Measurements from ENCODE around the gene P3H3. TPM values are rescaled to one million over a fixed set of nuclear protein-coding genes. Genes with fewer than 3 reads are reported as not detected.
A peak's percentile ranks its signal among the peaks of the same experiment; 100 is the strongest.

P3H3 gene
- total RNA-seq, 2 experiments from 2014 or later = 1.9 to 2.0 TPM

DNA sequence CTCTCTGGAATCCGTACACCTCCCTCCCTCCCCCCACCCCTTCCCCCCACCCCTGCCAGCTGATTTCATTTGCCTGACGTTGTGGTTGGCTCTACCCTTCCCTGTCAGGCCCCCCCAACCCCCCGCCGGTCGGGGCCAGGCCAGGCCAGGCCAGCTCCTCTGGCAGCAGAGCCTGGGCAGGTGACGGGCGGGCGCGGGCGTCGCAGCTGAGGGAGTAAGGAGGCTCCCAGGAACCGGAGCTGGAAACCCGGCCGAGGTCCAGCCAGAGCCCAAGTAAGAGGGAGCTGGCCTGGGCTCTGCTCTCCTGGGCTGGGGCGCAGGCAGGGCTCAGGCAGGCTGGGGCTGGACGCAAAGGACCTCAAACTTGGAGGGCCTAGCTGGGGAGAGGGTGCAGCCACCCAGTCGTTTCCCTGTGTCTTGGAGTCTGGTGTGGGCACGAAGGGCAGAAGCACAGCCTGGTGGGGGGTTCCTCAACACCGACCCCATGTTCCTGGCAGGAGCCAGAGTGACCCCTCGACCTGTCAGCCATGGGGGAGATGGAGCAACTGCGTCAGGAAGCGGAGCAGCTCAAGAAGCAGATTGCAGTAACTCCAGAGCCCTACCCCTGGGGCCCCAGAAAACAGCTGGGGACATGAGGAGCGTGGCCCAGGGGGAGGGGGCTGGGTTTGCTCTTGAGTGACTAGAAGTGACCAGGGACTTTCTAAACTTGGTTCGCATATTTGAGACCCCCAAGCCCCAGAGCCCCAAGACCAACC is 12.7 kb downstream of the P3H3 start, which contains the start of gene GNB3:
Gene GNB3, plus strand, starts transcription at position 165 of the 755 bp plus-strand sequence. Its CDS starts 363 bp downstream, at position 528.
- no peak within 1 kb of the TSS for H3K27ac Mint-ChIP-seq
- no peak for DNase-seq
- peaks cover 2% of the 10 kb centered on the region for H3K36me3 Mint-ChIP-seq (ENCODE audit: low read depth)
- CTCF ChIA-PET = interaction anchor here (0.6 to 1.6 kb wide), 2 partner anchors 87 to 134 kb away, joined by 3 to 5 read pairs; no protein-coding TSS in a partner anchor
- H3K9me3 Mint-ChIP-seq = no peaks in the 10 kb centered on the region
- H3K27me3 Mint-ChIP-seq (ENCODE audit: low read depth) = no peaks in the 10 kb centered on the region
- H3K4me3 Mint-ChIP-seq = no peak within 1 kb of the TSS
- no peaks in the 10 kb centered on the region for H3K4me1 Mint-ChIP-seq (ENCODE audit: low read depth)
- intact Hi-C loops (cut with micrococcal nuclease) = no loop called here

- no peak for DNase-seq
- H3K4me3 Mint-ChIP-seq = no peak overlapping the region
- peaks cover 7% of the 10 kb centered on the region for H3K36me3 Mint-ChIP-seq (ENCODE audit: low read depth)
- H3K9me3 Mint-ChIP-seq = no peaks in the 10 kb centered on the region
- intact Hi-C loops (cut with micrococcal nuclease) = no loop called here
- H3K4me1 Mint-ChIP-seq (ENCODE audit: low read depth) = no peaks in the 10 kb centered on the region
- H3K27me3 Mint-ChIP-seq (ENCODE audit: low read depth) = no peaks in the 10 kb centered on the region
- CTCF ChIA-PET = interaction anchor here (0.6 to 1.8 kb wide), 3 partner anchors 8 to 211 kb away, joined by 3 to 5 read pairs (median 3); no protein-coding TSS in a partner anchor
- H3K27ac Mint-ChIP-seq = no peak overlapping the region
These were observed 13.9 kb downstream of the P3H3 start for GRCh38 chr12:6842075-6842474.

GRCh38 chr12:6843118-6843902 is 15.1 kb downstream of the P3H3 start:
- Mint-ChIP-seq H3K36me3 (ENCODE audit: low read depth) (peaks cover 16% of the 10 kb centered on the region), H3K27me3 (ENCODE audit: low read depth) (no peaks in the 10 kb centered on the region), H3K9me3 (no peaks in the 10 kb centered on the region), H3K4me1 (ENCODE audit: low read depth) (no peaks in the 10 kb centered on the region), H3K4me3 (no peak overlapping the region), H3K27ac (no peak overlapping the region)
- DNase-seq = no peak
- CTCF ChIA-PET = interaction anchor here (0.6 to 2.8 kb wide), 6 partner anchors 8 to 1395 kb away, joined by 3 to 24 read pairs (median 4); partner anchors contain the start of genes MLF2 and SPSB2
- intact Hi-C loops (cut with micrococcal nuclease) = no loop called here

GRCh38 chr12:6845395-6845794 is 17.2 kb downstream of the P3H3 start:
- no peaks in the 10 kb centered on the region for H3K27me3 Mint-ChIP-seq (ENCODE audit: low read depth)
- no peaks in the 10 kb centered on the region for H3K9me3 Mint-ChIP-seq
- no peak for DNase-seq
- H3K36me3 Mint-ChIP-seq (ENCODE audit: low read depth) = peaks cover 30% of the 10 kb centered on the region
- no peak overlapping the region for H3K27ac Mint-ChIP-seq
- no peak overlapping the region for H3K4me3 Mint-ChIP-seq
- intact Hi-C loops (cut with micrococcal nuclease) = no loop called here
- H3K4me1 Mint-ChIP-seq (ENCODE audit: low read depth) = peaks cover 13% of the 10 kb centered on the region
- CTCF ChIA-PET = interaction anchor here (1.2 to 2.8 kb wide), 2 partner anchors 10 to 21 kb away, joined by 3 to 24 read pairs; no protein-coding TSS in a partner anchor

DNA sequence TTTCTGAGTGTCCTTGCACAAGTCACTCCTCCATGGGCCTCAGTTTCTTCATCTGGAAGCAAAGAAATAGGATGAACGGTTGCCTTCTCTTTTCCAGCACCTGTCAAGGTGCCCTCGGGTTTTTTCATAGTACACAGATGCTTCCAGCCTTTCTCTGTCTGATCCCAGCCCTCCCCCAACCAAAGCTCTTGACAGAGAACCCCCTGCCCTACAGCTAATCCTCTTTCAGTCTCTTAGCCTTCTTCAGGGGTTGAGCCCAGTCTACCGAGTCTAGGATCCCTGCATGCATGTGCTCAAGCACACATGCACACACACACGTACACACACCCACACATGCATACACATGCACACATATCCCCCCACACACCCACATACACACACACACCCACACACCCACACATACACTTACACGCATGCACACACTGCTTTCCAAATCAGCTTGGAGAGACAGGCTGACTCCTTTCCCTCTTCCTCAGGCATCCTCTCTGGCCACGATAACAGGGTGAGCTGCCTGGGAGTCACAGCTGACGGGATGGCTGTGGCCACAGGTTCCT is 18.2 kb downstream of the P3H3 start:
- Mint-ChIP-seq H3K27me3 (ENCODE audit: low read depth) (no peaks in the 10 kb centered on the region), H3K4me1 (ENCODE audit: low read depth) (peaks cover 17% of the 10 kb centered on the region), H3K4me3 (no peak overlapping the region), H3K36me3 (ENCODE audit: low read depth) (peaks cover 34% of the 10 kb centered on the region), H3K27ac (no peak overlapping the region), H3K9me3 (no peaks in the 10 kb centered on the region)
- intact Hi-C loops (cut with micrococcal nuclease) = no loop called here
- DNase-seq = no peak
- CTCF ChIA-PET = interaction anchor here (0.5 to 0.6 kb wide), 2 partner anchors 288 to 358 kb away, joined by 3 to 5 read pairs; no protein-coding TSS in a partner anchor

DNA sequence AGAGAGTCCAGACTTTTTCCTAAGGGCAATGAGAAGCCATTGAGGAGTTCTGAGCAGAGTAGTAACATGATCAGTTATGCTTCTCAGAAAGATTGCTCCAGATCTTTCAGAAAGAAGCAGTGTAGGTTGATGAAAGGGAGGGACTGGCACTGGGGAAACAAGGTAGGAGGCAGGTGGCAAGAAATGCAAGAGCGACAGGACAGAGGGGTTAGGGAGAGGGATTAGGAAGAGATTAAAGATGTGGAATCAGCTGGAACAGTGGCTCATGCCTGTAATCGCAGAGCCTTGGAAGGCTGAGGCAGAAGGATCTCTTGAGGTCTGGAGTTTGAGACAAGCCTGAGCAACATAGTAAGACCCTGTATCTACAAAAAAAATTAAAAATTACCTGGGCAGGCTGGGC is 19.5 kb downstream of the P3H3 start:
- CTCF ChIA-PET = interaction anchor here (1.0 to 2.1 kb wide), 3 partner anchors 13 to 163 kb away, joined by 3 to 6 read pairs (median 4); partner anchors contain the start of gene SPSB2
- Mint-ChIP-seq H3K9me3 (no peaks in the 10 kb centered on the region), H3K4me1 (ENCODE audit: low read depth) (peaks cover 17% of the 10 kb centered on the region)

DNA sequence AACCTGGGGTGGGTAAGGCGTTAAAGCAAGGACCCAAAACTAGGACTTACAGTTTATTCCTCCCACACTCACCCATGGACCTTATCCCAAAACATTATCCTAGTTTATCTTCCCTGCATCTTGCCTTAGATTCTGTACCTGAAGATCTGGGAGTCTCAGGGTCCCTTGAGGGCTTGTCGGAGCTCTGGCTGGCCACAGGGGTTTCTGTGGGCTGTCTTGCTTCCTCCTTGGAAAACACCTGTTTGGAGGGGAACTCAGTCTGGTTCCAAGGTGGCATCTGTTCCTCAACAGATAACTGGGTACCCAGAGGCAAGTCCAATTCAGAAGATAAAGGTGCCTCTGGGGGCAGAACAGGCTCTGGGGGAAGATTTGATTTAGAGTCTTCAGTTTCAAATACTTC is 21.2 kb downstream of the P3H3 start:
- Mint-ChIP-seq H3K27me3 (ENCODE audit: low read depth) (no peaks in the 10 kb centered on the region), H3K4me3 (peak overlapping the region; percentile 86), H3K4me1 (ENCODE audit: low read depth) (peaks cover 31% of the 10 kb centered on the region), H3K9me3 (no peaks in the 10 kb centered on the region), H3K36me3 (ENCODE audit: low read depth) (peaks cover 36% of the 10 kb centered on the region), H3K27ac (no peak overlapping the region)
- intact Hi-C loops (cut with micrococcal nuclease) = no loop called here
- CTCF ChIA-PET = interaction anchor here (0.6 to 2.1 kb wide), 5 partner anchors 13 to 121 kb away, joined by 3 to 6 read pairs (median 3); partner anchors contain the start of genes MLF2 and SPSB2
- DNase-seq = no peak

More for the DNA sequence above, 19.5 kb downstream of the P3H3 start:
- no peak overlapping the region for H3K27ac Mint-ChIP-seq
- intact Hi-C loops (cut with micrococcal nuclease) = no loop called here
- no peak overlapping the region for H3K4me3 Mint-ChIP-seq
- no peaks in the 10 kb centered on the region for H3K27me3 Mint-ChIP-seq (ENCODE audit: low read depth)
- no peak for DNase-seq
- H3K36me3 Mint-ChIP-seq (ENCODE audit: low read depth) = peaks cover 34% of the 10 kb centered on the region

DNA sequence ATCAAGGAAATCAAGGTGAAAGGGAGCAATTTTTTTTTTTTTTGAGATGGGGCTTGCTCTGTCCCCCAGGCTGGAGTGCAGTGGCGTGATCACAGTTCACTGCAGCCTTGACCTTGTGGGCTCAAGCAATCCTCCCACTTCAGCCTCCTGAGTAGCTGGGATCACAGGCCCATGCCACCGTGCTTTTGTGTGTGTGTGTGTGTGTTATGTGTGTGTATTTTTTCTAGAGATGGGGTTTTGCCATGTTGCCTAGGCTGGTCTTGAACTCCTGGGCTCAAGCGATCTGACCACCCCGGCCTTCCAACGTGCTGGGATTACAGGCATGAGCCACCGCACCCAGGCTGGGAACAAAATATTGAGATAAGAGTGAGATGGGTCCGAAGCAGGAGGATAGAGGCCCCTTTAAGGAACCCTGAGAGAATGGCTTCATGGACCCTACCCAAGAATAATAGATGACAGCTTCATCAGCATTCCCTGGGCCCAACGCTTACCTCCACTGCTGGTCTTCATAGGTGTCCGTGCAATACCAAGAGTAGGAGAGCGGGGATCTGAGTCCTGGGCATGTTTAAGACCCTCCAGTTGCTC is 21.9 kb downstream of the P3H3 start:
- CTCF ChIA-PET = interaction anchor here (0.6 to 2.1 kb wide), 3 partner anchors 24 to 122 kb away, joined by 3 to 6 read pairs (median 3); no protein-coding TSS in a partner anchor
- intact Hi-C loops (cut with micrococcal nuclease) = loop anchor here (5.0 kb wide), 3 partner anchors 257 to 513 kb away; partner anchors contain the start of genes C1RL and VAMP1

DNA sequence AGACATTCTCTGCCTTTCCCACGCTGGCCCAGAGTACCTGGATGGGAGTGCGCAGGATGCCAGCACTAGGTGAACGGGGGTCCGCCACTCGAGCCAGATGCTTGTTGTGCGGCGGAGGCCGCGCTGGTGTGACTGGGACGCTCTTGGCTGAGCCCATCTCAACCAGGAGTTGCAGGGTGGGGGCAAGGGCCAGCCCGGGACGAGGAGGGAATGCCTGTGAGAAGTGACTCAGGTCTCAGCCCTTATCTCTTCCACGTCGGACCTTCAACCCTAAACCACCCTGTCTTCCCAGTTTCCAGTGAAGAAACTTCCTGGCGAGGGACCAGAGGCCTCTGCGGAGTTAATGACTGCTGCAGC is 22.6 kb downstream of the P3H3 start:
- DNase-seq = no peak
- CTCF ChIA-PET = interaction anchor here (0.5 to 4.0 kb wide), 7 partner anchors 15 to 368 kb away, joined by 3 to 19 read pairs (median 10); partner anchors contain the start of genes MLF2, SPSB2 and TPI1
- no peaks in the 10 kb centered on the region for H3K27me3 Mint-ChIP-seq (ENCODE audit: low read depth)
- peak overlapping the region; percentile 86 for H3K4me3 Mint-ChIP-seq
- no peaks in the 10 kb centered on the region for H3K9me3 Mint-ChIP-seq
- peak overlapping the region; percentile 93 for H3K27ac Mint-ChIP-seq
- H3K36me3 Mint-ChIP-seq (ENCODE audit: low read depth) = peaks cover 36% of the 10 kb centered on the region
- peaks cover 35% of the 10 kb centered on the region for H3K4me1 Mint-ChIP-seq (ENCODE audit: low read depth)
- intact Hi-C loops (cut with micrococcal nuclease) = loop anchor here (1.0 to 5.0 kb wide), 7 partner anchors 22 to 513 kb away; partner anchors contain the start of genes C1RL, LPCAT3, P3H3 and RNU7-1

More for the DNA sequence above, 21.9 kb downstream of the P3H3 start:
- no peaks in the 10 kb centered on the region for H3K9me3 Mint-ChIP-seq
- H3K27me3 Mint-ChIP-seq (ENCODE audit: low read depth) = no peaks in the 10 kb centered on the region
- peaks cover 36% of the 10 kb centered on the region for H3K36me3 Mint-ChIP-seq (ENCODE audit: low read depth)
- DNase-seq = no peak
- H3K4me3 Mint-ChIP-seq = peak overlapping the region; percentile 86
- H3K4me1 Mint-ChIP-seq (ENCODE audit: low read depth) = peaks cover 35% of the 10 kb centered on the region
- peak overlapping the region; percentile 78 for H3K27ac Mint-ChIP-seq

DNA sequence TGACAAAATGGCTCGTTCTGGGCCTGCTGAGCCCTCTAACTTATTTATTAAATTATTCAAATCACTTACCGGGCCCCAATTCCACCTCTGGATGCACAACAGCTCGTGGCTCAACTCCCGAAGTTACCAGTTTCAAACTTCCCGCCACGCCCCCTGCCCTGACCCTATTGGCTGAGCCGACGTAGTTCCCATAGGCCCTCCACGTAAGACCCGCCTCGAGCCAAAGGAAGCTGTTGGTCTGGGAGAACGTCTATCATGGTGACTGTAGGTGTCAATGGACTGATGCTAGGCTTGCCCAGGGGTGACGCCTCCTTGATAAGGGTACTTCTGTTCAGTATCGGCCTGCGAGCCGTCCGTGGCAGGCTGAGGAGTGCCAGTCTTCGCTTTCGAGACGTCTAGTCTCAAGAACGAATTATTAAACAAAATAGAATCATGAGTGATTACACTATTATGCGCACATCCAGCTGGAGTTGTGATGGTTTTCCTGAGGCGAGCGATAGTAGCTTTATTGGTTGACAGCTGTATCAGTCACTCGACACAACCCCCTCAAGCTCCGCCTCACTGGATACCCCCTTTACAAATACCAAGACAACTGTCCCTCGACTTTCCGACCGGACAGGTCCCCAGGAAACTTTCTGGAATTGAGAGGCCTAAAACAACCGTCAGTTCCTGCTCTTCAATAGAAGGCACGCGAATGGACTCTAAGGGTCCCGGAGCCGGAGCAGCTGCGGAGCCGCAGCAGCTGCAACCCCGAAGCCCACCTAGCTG is 23.1 kb downstream of the P3H3 start, which contains the start of gene CDCA3:
Gene CDCA3, minus strand, starts transcription at position 134 of the 768 bp plus-strand sequence. CDS start 334 bp downstream, outside the sequence.
- H3K4me3 Mint-ChIP-seq = peak within 1 kb of the TSS; percentile 86
- H3K9me3 Mint-ChIP-seq = no peaks in the 10 kb centered on the region
- CTCF ChIA-PET = interaction anchor here (0.5 to 4.0 kb wide), 14 partner anchors 10 to 369 kb away, joined by 3 to 19 read pairs (median 5); partner anchors contain the start of genes MLF2, SPSB2 and TPI1
- DNase-seq = peak; percentile 99
- intact Hi-C loops (cut with micrococcal nuclease) = loop anchor here (1.0 to 5.0 kb wide), 7 partner anchors 23 to 514 kb away; partner anchors contain the start of genes C1RL, LPCAT3, P3H3 and RNU7-1
- H3K27ac Mint-ChIP-seq = peak within 1 kb of the TSS; percentile 93
- peaks cover 35% of the 10 kb centered on the region for H3K4me1 Mint-ChIP-seq (ENCODE audit: low read depth)
- peaks cover 35% of the 10 kb centered on the region for H3K36me3 Mint-ChIP-seq (ENCODE audit: low read depth)
- no peaks in the 10 kb centered on the region for H3K27me3 Mint-ChIP-seq (ENCODE audit: low read depth)

Measured in activated naive CD4-positive, alpha-beta T cell treated with anti-CD3 and anti-CD28 coated beads for 36 hours (primary cell).